ENCODE data around the gene NDUFS1. TPM values are rescaled to one million over a fixed set of nuclear protein-coding genes. Genes with fewer than 3 reads are reported as not detected.
A peak's percentile ranks its signal among the peaks of the same experiment; 100 is the strongest.
"Not testable (repeated sequence)": the region's sequence is repeated elsewhere in the genome, so short reads cannot be mapped to it uniquely, and the experiment has no call there.

Gene NDUFS1
- total RNA-seq, 2 experiments from 2014 or later: 73.4 to 116 TPM

- Histone ChIP-seq H3K4me1 (ENCODE audit: insufficient read depth, low read length, poor library complexity, severe bottlenecking) (peaks cover 24% of the 10 kb centered on the region), H3K36me3 (ENCODE audit: insufficient read depth, low read length) (no peaks in the 10 kb centered on the region), H3K27ac (ENCODE audit: low read depth, low read length, poor library complexity, severe bottlenecking) (no peak overlapping the region), H4K20me1 (ENCODE audit: insufficient read depth, low read length) (no peaks in the 10 kb centered on the region), H3K4me2 (ENCODE audit: low read length) (no peak overlapping the region), H2AFZ (ENCODE audit: low read length) (no peak overlapping the region), H3K4me3 (ENCODE audit: low read depth, low read length, poor library complexity, severe bottlenecking) (no peak overlapping the region), H3K79me2 (ENCODE audit: insufficient read depth, low read depth, low read length) (peaks cover 80% of the 10 kb centered on the region), H3K9me3 (ENCODE audit: low read length) (no peaks in the 10 kb centered on the region), H3K9me2 (ENCODE audit: insufficient read depth, low read length) (no peaks in the 10 kb centered on the region)
- no peak for DNase-seq (ENCODE audit: low spot score)
- POLR2A ChIA-PET: no interaction called here
- TF ChIP-seq EZH2phosphoT487 (IDR thresholded peaks at IDR 0.05; ENCODE audit: borderline replicate concordance, low read depth, low read length): no peak
- no peak for TF ChIP-seq CTCF (conservative IDR thresholded peaks at IDR 0.05; ENCODE audit: low read length)
- no TSS peak for BruUV-seq (replicated peaks)
- intact Hi-C loops (cut with micrococcal nuclease; ENCODE audit: unreplicated experiment): loop anchor here (10.0 kb wide), 1 partner anchor 375 kb away; no protein-coding TSS in a partner anchor
- CTCF ChIA-PET (ENCODE audit: unreplicated experiment): no interaction called here
Measured at GRCh38 chr2:206079699-206080465, 79.4 kb downstream of the NDUFS1 start.

GRCh38 chr2:206077879-206078278 is 81.4 kb downstream of the NDUFS1 start:
- H4K20me1 ChIP-seq (ENCODE audit: insufficient read depth, low read length); DNase-seq (ENCODE audit: low spot score); BruUV-seq (replicated peaks); intact Hi-C loops (cut with micrococcal nuclease; ENCODE audit: unreplicated experiment); H3K27ac ChIP-seq (ENCODE audit: low read depth, low read length, poor library complexity, severe bottlenecking); H3K9me2 ChIP-seq (ENCODE audit: insufficient read depth, low read length); POLR2A ChIA-PET; H3K9me3 ChIP-seq (ENCODE audit: low read length); CTCF ChIA-PET (ENCODE audit: unreplicated experiment); H3K4me2 ChIP-seq (ENCODE audit: low read length); H2AFZ ChIP-seq (ENCODE audit: low read length); H3K4me3 ChIP-seq (ENCODE audit: low read depth, low read length, poor library complexity, severe bottlenecking): not testable (repeated sequence)
- peaks cover 74% of the 10 kb centered on the region for H3K79me2 ChIP-seq (ENCODE audit: insufficient read depth, low read depth, low read length)
- H3K36me3 ChIP-seq (ENCODE audit: insufficient read depth, low read length): peaks cover 10% of the 10 kb centered on the region
- H3K4me1 ChIP-seq (ENCODE audit: insufficient read depth, low read length, poor library complexity, severe bottlenecking): peaks cover 18% of the 10 kb centered on the region

GRCh38 chr2:206075113-206075512 is 84.1 kb downstream of the NDUFS1 start:
- intact Hi-C loops (cut with micrococcal nuclease; ENCODE audit: unreplicated experiment): no loop called here
- H3K79me2 ChIP-seq (ENCODE audit: insufficient read depth, low read depth, low read length): peaks cover 52% of the 10 kb centered on the region
- no peak for DNase-seq (ENCODE audit: low spot score)
- no peaks in the 10 kb centered on the region for H3K4me1 ChIP-seq (ENCODE audit: insufficient read depth, low read length, poor library complexity, severe bottlenecking)
- H3K36me3 ChIP-seq (ENCODE audit: insufficient read depth, low read length): peaks cover 10% of the 10 kb centered on the region
- BruUV-seq (replicated peaks): no TSS peak
- no peak overlapping the region for H3K27ac ChIP-seq (ENCODE audit: low read depth, low read length, poor library complexity, severe bottlenecking)
- no peak overlapping the region for H2AFZ ChIP-seq (ENCODE audit: low read length)
- H3K9me3 ChIP-seq (ENCODE audit: low read length): no peaks in the 10 kb centered on the region
- no peak overlapping the region for H3K4me2 ChIP-seq (ENCODE audit: low read length)
- ChIA-PET CTCF (ENCODE audit: unreplicated experiment) (no interaction called here), POLR2A (no interaction called here)
- TF ChIP-seq EZH2phosphoT487 (IDR thresholded peaks at IDR 0.05; ENCODE audit: borderline replicate concordance, low read depth, low read length) (no peak), CTCF (conservative IDR thresholded peaks at IDR 0.05; ENCODE audit: low read length) (0 out of 2 replicates have a peak, but pooled peaks have one; percentile 20)
- H3K4me3 ChIP-seq (ENCODE audit: low read depth, low read length, poor library complexity, severe bottlenecking): no peak overlapping the region
- H3K9me2 ChIP-seq (ENCODE audit: insufficient read depth, low read length): no peaks in the 10 kb centered on the region
- H4K20me1 ChIP-seq (ENCODE audit: insufficient read depth, low read length): no peaks in the 10 kb centered on the region
